ENCODE measurements around the gene HADH.
A peak's percentile ranks its signal among the peaks of the same experiment; 100 is the strongest.
"Not testable (repeated sequence)": the region's sequence is repeated elsewhere in the genome, so short reads cannot be mapped to it uniquely, and the experiment has no call there.

HADH gene

DNA sequence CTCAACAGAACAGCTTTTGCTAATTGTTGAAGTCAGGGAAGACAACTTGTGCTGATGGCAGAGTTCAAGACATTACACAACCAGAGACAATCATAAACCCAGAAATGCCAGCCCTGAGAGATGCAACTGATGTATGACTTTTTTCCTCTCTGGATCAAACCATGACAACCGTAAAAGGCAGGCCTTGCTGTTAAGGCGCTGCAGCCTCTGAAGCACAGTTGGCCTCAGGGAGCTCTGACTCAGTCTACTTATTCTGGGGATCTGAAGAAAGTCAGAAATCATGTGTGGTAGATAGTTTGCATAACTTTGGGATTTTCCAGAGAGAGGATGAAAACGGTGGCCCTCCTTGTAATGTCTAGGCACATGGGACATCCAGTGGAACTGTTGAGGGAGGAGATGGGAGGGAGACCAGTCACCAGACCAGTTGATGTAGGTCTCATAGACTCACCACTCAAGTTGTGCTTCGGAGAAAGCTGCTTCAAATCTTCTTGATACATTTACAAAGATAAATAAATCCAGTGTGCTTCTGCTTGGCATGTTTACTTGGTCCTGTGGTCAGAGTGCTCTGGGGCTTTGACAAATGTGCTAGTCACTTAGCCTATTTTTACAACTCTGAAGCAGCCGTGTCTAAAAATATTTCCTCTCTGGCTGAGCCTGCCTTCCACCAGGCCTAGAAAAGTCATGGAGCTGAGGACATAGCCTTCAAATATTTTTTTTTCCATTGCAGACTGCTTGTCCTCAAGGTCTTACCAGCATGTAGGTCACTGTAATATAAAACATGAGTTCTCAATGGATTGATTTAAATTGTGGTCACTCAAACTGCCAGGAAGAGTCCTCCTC, 7.5 kb downstream of the HADH start:
- no peak for DNase-seq (ENCODE audit: low spot score)

- no peak for DNase-seq (ENCODE audit: low spot score)
Observed at GRCh38 chr4:107997794-107998193, 8.1 kb downstream of the HADH start.

- no peak for DNase-seq (ENCODE audit: low spot score)
Observed at GRCh38 chr4:107999932-108000539, 10.3 kb downstream of the HADH start.

- no peak for DNase-seq (ENCODE audit: low spot score)
Observed at GRCh38 chr4:108001540-108002135, 11.9 kb downstream of the HADH start.

DNA sequence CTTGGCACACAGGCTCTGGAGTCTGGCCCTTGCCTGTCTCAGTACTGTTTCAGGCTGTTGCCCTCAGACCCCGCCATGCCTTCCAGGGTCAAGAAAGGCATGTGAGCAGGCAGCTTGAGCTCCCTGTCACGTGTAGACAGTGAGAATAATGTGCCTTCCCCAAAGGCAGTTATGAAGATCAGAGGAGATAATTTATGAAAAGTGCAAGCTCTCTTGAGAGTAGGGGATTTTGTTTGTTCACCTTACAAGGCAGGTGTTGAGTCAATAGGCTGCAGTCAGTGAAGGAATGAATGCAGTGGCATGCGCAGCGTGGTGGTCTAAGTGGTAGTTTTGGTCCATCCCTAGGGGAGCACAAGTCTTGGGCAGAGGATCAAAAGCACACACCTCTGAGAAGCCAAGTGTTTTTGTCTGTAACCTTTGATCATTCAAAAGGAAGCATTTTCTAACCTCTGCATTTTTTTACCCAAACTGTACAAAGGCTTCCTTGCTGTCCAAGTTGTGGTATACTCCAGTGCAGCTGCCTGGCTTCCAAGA, 14.4 kb downstream of the HADH start:
- DNase-seq (ENCODE audit: low spot score) = no peak

- no peak for DNase-seq (ENCODE audit: low spot score)
Observed at GRCh38 chr4:108004646-108005045, 15.0 kb downstream of the HADH start.

DNA sequence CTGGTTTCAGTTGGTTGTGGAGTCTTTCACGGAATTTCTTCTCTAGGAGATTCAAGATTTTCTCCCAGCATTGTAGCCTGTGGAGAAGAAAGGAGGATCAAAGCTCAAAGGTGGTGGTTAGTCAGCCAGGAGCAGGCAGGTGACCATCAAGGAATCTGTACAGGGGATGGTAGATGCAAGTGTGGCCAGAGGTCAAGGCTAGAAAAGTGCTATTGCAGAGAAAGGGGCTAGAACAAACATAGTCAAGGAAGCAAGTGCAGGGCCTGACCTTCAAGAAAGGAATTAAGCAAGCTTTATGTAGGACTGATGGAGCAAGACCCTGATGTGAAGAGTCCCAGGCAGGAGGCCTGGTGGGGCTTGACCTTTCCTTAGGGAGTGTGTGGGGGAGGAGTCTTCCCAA, 16.1 kb downstream of the HADH start:
- no peak for DNase-seq (ENCODE audit: low spot score)

DNA sequence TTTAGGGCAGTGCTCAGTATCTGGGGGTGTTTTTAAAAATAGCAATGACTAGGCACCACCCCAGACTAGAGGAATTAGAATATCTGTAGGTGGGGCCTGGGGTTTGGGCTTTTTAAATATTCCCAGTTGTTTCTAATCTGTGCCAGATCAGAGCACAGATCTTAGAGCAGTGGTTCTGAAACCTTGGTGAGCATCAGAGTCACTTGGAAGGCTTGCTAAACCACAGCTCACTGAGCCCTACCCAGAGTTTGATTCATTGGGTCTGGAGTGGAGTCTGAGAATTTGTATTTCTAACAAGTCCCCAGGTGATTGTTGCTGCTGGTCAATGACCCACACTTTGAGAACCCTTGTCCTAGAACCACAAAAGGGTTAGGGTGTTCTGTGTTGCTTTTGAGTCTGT, 16.7 kb downstream of the HADH start:
- DNase-seq (ENCODE audit: low spot score) = no peak

GRCh38 chr4:108007984-108008383, 18.3 kb downstream of the HADH start:
- no peak for DNase-seq (ENCODE audit: low spot score)

GRCh38 chr4:108008721-108009120, 19.0 kb downstream of the HADH start:
- DNase-seq (ENCODE audit: low spot score) = no peak

GRCh38 chr4:108010167-108010566, 20.5 kb downstream of the HADH start:
- no peak for DNase-seq (ENCODE audit: low spot score)

- DNase-seq (ENCODE audit: low spot score) = not testable (repeated sequence)
Observed at GRCh38 chr4:108012382-108012781, 22.7 kb downstream of the HADH start.

DNA sequence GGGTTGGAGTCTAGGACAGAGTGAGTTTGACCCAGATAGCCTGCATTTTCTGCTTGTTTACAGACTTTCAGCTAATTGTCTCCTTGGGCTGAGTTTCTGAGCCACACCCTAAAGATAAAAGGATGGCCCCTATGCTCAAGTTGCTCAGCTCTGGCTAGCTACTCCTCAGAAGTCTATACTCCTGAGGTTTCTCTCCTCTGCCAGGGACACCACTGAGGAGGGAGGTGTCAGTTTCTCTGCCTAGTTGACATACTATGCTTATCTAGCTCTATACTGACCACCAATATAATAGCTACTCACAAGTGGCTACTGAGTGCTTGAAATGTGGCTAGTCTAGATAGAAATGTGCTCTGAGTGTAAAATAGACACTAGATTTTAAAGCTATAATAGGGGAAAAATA, 23.6 kb downstream of the HADH start:
- no peak for DNase-seq (ENCODE audit: low spot score)

- no peak for DNase-seq (ENCODE audit: low spot score)
Observed at GRCh38 chr4:108013955-108014354, 24.3 kb downstream of the HADH start.

DNA sequence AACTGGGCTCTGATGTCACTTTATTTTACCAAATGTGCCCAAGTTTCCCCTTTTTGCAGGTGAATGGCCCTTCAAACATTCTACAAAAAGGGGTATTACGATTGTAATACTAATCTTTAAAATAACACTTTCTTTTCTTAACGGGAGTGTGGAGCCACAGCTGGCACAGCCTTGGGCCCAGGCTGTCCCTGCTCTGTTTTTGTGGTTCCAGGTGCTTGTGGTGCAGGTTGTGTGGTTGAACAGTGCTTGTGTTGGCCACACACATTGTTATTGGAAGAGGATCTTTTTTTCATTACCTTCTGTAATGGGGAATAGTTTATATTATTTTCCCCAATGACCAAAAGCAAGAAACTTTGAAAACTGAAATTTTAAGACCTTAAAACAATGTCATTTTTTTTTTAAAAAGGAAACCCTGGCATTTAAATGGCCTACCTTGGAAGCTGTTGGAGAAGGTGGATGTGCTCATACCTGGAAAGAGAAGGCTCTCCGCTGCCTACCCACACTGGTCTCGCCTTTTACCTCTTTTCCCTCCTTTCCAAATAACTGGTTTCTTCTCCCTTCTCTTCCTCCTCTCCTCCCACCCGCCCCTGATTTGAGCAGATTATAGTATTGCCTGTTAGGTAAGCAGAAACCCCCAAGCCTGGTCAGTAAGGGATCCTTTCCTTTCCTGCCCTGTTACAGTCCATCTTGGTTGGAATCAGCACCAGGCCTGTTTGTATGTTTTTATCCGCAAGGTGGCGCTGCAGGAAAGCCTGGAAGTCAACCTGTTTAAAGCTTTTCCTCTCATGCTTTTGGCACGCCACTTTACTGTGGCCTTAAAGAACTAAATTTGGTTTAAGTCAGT, 28.6 kb downstream of the HADH start:
- DNase-seq (ENCODE audit: low spot score) = peak; percentile 73

GRCh38 chr4:108018884-108019187, 29.1 kb downstream of the HADH start:
- no peak for DNase-seq (ENCODE audit: low spot score)

GRCh38 chr4:108024085-108024877, 34.6 kb downstream of the HADH start:
- no peak for DNase-seq (ENCODE audit: low spot score)

DNA sequence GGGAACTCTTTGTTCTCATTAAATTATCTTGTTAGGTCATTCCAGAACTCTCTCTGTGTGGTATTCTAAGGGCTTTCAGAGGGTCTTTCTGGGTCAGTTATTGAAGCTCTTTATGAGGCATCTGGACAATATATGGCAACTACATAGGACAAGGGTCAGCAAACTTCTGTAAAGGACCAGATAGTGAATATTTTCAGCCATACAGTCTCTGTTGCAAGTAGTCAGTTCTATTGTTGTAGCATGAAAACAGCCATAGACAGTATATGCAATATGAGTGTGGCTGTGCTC, 35.1 kb downstream of the HADH start:
- DNase-seq (ENCODE audit: low spot score) = no peak

- no peak for DNase-seq (ENCODE audit: low spot score)
Observed at GRCh38 chr4:108029016-108029720, 39.5 kb downstream of the HADH start.

GRCh38 chr4:108029731-108030130, 40.0 kb downstream of the HADH start:
- DNase-seq (ENCODE audit: low spot score) = no peak

GRCh38 chr4:108030332-108030731, 40.6 kb downstream of the HADH start:
- peak; percentile 11 for DNase-seq (ENCODE audit: low spot score)
